Stimulated activated CD4-positive, alpha-beta T cell treated with anti-CD3 and anti-CD28 coated beads, TNF-alpha, amount 100 ng/mL, for 4 hours (primary cell): Measurements from ENCODE around the gene DEFB128.
A peak's percentile ranks its signal among the peaks of the same experiment; 100 is the strongest.
"Not testable (repeated sequence)": the region's sequence is repeated elsewhere in the genome, so short reads cannot be mapped to it uniquely, and the experiment has no call there.

Experiments used
- DNase-seq, 3 experiments: peaks; one replicate each; pipeline ENCODE4 v3.0.0-alpha.2; 2020; ENCODE audit warnings: low read depth in 3 of 3

The DEFB128 gene

DNA sequence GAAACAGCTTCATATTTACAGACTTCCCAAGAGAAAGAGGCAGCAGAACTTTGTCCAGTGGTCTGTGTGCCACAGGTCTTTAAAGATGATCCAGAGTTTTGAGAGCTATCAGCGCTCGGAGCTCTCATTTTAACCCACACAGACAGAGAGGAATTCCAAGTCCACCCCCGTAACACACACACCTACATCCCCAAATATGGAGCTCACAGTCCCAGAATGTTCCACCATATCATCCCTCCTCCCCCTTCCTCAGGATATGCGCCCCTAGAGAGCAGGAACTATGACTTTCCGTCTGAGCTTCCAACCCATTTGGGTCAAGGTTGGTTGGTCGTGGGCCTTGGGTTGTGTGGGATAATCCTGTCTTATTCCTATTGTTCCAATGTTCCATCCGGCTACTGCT is at the start of gene DEFB128:
DEFB128 (minus strand) TSS at position 101 of the 400 bp plus-strand sequence; CDS start at position 13, 88 bp downstream.
- DNase-seq = no peak

DNA sequence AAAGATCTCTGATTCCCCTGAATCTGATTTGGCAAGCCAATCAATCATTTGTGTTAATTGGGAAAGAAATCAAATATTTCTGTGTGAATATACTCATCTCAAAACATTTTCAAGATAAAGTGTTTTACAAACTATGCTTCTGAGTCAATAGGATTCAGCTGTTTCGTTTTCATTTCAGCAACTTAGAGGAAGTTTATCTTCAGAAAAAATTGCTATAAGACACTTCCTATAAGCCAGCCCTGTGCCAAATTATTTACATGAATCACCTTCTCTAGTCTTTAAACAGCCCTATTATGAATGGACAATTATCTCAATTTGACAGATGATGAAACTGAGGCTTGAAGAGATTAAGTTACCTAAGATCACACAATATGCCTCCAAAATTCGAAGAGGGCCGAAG is 48.4 kb upstream of the DEFB128 start:
- no peak for DNase-seq

DNA sequence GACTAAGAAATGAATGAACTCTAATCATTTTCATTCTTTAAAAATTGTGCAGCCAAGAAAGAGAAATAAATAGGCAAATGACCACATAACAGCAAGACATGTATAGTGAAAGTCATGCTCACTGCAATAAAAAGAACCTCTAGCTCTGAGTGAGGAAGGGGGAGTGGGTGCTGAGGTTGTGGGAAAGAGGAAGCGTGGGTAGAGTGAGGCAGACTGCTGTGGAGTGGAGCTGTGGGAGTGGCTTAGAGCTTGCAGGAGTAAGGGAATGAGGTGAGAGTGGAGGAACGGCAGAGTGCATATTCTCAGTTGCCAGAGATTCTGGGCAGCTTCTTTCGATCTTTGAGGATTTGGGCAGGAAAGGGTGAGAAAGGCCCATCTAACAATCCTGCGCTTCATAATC is 48.0 kb upstream of the DEFB128 start:
- peak in 2 of 3 experiments; percentile 4 to 5 for DNase-seq

DNA sequence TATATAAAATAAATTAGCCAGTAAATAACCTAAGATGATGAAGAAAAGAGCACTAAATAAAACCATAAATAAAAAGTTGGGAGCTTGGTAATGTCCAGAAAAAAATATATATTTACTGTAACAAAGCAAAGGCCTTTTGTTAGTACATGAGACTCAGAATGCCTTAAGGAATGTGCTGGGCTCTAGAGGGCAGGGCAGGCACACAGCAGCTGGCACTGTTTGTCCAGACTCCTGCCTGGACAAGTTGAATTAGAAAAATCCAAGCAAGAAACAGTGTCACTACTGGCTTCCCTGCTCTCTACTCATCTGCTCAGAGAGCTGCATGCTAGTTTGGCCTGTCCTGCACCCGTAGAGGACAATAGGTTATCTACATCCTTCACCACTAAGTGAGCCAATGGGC is 46.4 kb upstream of the DEFB128 start:
- DNase-seq = no peak

DNA sequence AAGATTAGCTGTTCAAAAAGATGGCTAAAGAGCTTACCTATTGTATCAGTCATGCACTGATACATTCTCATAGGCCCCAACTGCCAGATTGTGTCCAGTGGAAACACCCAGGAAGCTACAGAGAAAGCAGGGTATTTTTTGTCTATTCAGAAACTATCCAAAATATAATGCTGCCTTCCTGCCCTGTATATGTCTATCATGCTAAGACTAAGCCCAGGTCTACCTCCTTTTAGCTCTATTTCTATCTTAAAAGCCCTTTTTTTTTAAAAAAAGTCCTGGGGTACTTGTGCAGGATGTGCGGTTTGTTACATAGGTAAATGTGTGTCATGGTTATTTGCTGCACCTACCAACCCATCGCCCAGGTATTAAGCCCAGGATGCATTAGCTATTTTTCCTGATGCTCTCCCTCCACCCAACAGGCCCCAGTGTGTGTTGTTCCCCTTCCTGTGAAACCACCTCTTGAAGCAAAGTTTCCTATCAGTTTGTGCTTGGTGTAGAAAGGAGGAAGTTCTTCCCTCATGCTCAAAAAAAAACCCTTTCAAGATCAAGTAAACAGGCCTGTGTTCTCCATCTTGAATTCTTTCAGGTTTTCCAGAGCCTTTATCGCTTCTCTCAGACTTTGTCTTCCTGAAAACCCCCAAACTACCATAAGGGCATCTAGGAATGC is 38.1 kb upstream of the DEFB128 start:
- DNase-seq = no peak

DNA sequence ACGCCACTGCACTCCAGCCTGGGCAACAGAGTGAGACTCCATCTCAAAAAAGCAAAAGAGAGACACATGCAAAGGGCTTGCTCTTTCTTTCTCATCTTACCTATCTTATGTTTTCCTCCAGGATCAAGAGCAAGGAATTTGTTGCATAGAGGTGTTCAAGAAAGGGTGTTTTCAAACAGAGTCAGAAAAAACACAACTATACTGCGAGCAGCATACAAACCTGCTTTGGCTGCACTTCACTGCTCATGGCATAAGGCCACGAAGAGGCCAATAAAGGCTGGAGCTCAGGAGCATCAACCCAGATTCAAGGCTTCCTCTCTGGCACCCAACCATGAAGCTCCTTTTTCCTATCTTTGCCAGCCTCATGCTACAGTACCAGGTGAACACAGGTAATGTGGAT is 37.4 kb upstream of the DEFB128 start, which contains the start of gene DEFB129:
DEFB129 (plus strand) TSS at position 301 of the 400 bp plus-strand sequence; CDS start at position 332, 31 bp downstream.
- DNase-seq = no peak

DNA sequence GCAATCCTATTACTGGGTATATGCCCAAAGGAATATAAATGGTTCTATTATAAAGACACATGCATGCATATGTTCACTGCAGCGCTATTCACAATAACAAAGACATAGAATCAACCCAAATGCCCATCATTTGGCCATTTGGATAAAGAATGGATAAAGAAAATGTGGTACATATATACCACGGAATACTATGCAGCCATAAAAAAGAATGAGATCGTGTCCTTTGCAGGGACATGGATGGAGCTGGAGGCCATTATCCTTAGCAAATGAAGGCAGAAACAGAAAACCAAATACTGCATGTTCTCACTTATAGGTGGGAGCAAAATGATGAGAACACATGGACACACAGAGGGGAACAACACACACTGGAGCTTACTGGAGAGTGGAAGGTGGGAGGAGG is 36.4 kb upstream of the DEFB128 start:
- not testable (repeated sequence) for DNase-seq

DNA sequence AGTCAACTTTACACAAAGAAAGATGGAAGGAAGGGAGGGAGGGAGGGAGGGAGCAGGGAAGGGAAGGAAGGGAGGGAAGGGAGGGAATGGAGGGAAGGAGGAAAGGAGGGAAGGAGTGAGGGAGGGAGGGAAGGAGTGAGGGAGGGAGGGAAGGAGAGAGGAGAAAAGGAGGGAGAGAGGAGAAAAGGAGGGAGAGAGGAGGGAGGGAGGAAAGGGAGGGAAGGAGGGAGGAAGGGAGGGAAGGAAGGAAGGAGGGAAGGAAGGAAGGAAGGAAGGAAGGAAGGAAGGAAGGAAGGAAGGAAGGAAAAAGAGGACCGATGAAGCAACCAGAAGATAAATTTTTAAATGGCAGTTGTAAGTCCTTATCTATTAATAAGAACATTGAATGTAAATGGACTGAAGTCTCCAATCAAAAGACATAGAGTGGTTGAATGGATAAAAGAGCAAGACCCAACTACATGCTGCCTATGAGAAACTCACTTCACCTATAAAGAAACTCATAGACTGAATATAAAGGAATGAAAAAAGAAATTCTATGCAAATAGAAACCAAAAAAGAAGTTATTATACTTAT is 31.8 kb upstream of the DEFB128 start:
- DNase-seq = no peak

DNA sequence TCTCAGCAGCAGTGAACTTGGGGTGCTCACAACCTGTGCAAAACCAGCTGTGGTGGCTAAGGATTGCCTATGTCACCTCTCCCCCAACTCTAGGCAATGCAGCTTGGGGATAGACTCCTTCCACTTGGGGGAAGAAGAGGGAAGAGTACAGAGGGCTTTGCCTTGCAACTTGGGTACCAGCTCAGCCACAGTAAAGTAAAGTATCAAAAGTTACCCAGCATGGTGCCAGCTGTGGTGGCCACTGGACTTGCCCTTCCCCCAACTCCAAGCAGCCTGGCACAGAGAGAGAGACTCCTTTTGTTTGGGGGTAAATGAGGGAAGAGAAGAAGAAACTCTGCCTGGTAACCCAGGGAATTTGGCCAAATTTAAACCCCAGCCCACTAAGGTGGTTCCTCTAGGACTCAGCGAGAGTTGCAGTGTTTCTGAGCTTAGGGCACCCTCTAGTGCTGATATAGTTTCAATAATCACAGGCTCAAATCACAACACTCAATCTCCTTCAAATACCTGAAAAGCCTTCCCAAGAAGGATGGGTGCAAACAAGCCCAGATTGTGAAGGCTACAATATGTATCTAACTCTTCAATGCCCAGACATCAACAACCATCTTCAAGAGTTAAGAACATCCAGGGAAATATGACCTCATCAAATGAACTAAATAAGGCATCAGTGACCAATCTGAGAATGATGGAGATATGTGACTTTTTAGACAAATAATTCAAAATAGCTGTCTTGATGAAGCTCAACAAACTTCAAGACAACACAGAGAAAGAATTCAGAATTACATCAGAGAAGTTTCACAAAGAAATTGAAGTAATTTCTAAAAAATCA is 30.0 kb upstream of the DEFB128 start:
- DNase-seq = no peak

DNA sequence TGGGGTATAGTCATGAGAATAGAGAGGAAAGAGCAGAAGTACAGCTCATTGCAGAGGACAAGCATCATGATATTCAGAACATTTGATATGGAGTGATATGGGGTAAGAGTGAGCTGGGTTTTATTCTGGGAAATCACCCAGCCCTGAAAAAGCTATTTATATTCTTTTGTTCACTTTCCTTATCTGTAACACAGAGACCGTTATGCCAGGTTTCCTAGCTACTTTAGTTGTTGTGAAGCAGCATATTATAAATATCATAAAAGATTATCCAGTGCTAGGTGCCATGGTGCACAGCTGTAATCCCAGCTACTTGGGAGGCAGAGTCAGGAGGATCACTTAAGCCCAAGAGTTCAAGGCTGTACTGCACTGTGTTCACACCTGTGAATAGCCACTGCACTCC is 27.8 kb upstream of the DEFB128 start:
- DNase-seq = no peak

DNA sequence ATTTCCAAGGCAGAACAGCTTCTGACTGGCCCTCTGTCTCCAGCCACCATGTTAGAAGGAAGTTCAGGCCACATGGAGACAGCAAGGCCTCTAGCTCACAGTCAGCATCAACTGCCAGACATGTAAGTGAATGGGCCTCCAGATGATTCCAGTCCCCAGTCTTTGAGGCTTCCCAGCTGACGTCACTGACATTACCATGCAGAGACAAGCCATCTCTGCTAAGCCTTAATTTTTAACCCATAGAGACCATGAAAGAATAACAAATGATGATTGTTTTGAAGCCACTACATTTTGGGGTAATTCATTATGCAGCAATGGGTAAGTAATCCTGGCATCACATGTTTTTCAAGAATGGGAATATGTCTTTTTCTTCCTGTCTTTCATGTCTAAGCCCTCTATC is 26.3 kb upstream of the DEFB128 start:
- DNase-seq = no peak

DNA sequence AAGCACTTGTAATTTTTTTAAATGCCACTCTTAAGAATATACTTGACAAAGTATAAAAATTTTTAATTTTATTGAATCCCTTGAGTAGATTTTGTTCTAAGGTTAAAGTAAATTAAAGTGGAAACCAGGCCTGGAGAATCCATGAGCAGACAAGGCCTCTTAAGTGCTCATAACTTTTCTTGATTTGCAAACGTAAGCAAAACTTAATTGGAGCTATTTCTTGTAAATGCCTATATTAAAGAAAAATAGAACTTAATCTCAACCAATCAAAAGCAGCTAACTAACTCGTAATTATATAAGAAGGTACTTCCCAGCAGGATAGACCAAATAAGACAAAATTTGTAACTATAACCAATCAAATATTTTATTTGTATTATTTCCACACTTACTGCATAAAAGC is 24.9 kb upstream of the DEFB128 start:
- DNase-seq = no peak

DNA sequence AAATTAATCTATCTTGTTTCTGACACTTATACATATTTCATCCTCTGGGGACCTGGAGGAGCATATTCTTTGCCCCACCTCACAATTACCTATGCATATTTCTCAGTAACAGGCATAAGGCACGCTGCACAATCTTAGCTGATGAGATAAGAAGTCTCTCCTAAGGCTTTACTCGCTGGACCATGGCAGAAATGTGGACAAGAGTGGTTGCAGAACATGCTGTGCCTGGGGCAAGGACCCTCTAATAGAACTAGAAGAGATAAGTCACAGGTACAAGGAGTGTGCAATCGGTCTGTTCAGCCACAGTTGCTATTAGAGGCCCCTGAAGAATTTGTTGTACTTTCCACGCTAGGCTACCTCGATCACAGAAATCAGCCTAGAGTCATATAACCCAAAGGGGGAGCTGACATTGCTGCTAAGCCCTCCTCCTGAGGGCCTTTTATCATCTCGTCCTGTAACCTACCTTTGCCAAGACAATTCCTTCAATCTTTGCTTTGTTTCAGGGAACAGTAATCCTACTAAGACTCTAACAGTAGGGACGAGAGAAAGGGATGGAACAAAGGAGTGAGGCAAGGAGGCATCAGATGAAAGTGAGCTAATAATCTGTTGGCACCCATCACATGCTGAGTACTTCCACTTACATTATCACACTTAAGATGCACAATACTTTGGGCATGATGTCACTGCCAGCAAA is 21.4 kb upstream of the DEFB128 start:
- DNase-seq = no peak

DNA sequence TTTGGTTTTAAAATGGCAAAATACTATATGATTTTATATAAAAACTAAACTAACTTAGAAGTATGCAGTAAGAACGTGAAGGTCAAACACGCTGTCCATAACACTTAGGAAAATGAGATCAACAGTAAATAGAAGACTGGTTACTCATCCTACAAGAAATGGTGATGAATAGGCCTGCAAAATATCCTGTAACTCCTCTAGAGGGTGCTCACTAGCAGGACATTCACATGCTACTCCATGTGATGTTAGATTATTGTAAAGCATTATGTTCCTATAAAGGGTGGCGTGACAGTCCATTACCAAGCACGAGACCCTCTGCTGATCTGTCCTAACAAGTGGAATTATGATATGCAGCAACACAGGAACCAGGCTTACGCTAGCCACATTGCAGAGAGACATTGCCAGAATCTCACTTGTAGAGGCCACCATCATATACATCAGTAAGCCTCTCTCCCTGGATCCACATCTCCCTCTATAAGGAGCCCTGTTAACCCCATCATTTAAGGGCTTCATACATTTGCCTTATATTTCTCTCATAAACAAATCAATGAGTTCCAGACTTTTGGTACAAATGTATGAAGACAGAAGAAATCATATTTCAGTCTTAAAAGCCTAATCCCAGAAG is 19.5 kb upstream of the DEFB128 start:
- no peak for DNase-seq

DNA sequence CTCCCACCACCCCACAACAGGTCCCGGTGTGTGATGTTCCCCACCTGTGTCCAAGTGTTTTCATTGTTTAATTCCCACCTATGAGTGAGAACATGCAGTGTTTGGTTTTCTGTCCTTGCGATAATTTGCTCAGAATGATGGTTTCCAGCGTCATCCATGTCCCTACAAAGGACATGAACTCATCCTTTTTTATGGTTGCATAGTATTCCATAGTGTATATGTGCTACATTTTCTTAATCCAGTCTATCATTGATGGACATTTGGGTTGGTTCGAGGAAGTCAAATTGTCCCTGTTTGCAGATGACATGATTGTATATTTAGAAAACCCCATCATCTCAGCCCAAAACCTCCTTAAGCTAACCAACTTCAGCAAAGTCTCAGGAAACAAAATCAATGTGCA is 14.1 kb upstream of the DEFB128 start:
- not testable (repeated sequence) for DNase-seq

DNA sequence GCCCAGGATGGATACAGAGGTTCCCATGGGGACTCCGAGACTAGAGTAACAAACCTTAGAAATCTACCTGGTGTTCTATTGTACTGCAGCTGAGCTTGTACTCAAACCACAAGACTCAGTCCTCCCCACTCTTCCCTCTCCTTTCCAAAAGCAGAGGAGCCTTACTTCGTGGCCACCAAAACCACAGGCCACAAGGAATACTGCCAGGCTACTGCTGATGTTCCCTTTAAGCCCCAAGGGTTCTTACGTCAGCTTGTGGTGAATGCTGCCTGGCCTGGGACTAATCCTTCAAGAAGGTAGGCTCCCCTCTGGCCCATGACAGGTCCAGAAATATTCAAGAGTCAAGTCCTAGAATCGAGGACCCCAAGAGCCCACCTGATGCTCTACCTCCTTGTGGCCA is 10.5 kb upstream of the DEFB128 start:
- no peak for DNase-seq

DNA sequence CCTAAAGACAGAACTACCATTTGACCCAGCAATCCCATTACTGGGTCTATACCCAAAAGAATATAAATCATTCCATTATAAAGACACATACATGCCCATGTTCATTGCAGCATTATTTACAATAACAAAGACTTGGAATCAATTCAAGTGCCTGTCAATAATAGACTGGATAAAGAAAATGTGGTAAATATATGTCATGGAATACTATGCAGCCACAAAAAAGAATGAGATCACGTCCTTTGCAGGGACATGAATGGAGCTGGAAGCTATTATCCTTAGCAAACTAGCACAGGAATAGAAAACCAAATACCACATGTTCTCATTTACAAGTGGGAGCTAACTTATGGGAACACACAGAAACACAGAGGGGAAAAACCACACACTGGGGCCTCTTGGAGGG is 8.7 kb upstream of the DEFB128 start:
- DNase-seq = no peak

DNA sequence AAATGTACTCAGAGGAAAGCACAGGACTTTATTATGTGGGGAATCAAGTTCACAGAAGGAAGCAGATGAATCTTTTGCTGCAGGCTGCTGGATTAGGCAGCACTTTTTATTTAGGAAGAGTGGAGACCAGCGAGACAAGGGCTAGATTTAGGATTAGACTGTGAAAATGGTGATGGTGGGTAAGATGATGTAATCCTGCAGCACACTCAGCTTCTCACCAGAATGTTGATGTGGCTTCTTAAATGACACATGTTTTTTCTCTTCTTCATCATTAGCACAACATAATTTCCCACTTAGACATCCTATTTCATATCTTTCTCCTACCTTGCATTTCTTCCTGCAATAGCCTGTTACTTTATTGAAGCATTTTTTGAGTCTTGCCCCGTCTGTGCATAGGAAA is 1.8 kb downstream of the DEFB128 start:
- DNase-seq = no peak

DNA sequence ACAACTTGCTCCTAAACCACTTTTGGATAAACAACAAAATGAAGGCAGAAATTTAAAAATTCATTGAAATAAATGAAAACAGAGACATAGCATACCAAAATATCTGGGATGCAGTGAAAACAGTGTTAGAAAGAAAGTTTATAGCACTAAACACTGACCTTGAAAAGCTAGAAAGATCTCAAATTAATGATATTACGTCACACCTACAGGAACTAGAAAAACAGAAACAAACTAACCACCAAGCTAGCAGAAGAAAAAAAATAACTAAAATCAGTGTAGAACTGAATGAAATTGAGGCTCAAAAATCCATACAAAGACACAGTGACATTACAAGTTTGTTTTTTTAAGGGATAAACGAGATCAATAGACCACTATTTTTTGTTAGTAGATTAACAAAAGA is 5.2 kb downstream of the DEFB128 start:
- DNase-seq = no peak

DNA sequence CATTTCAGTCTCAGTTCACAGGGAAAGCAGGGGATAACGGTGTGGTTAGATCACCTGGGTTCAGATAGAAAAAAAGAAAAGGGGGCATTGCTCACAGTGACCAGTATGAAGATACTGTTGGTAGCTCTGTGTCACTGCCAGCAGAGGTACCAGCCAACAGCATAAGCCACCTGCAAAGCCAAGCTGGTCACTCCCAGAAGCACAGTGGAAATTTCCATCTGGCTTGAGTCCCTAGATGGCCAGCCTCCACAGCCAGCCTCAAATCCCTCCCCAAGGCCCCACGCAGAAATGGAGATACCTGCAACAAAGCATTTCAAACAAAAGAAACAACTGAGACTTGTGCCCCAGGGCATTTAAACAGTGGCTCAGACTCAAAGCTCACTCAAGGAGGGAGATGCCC is 20.6 kb downstream of the DEFB128 start:
- no peak for DNase-seq

DNA sequence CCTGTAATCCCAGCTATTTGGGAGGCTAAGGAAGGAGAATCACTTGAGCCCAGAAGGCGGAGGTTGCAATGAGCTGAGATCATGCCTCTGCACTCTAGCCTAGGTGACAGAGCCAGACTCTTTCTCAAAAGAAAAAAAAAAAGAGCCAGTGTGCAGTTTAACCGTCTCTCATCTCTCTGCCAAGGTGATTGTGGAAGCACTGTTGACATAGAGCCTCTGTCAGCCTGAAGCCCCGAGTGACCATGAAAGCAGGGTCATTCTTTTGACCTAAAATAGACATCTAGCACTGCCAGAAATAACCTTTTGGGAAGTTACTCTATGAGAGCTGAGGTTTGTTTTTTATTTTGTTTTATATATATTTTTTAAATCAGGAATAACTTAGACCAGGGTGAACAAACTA is 24.9 kb downstream of the DEFB128 start:
- no peak for DNase-seq

DNA sequence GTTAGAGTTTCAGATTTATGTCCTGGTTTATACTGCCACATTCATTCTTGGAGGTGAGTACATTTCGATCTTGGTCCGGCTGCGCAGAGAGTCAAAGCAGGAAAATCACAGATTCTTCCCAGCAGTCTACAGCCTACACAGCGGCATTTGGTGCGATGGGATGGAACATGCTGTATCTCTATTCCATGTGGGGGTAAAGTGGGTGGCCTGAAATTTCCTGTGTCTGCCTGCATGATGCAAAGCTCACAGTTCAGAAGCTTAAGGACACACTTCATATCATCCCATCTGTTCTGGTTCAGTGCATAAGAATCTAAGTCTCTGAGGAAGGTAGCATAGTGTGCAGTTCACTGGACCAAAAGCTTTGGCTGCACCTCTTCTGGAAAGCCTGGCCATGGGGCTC is 32.4 kb downstream of the DEFB128 start, which contains the start of gene DEFB127:
DEFB127 (plus strand) TSS at position 301 of the 400 bp plus-strand sequence; CDS start at position 392, 91 bp downstream.
- no peak for DNase-seq
